ENCODE data around the gene POGLUT3. TPM values are rescaled to one million over a fixed set of nuclear protein-coding genes. Genes with fewer than 3 reads are reported as not detected.

Gene POGLUT3
- total RNA-seq, 1 donor: 68.1 TPM

GRCh38 chr11:108474664-108475463 lies 23.3 kb downstream of the POGLUT3 start:
- no peak overlapping the region for H3K4me3 ChIP-seq (ENCODE audit: low read depth, low read length)
- no peak for DNase-seq (ENCODE audit: low read depth)
- no peak for TF ChIP-seq CTCF (IDR thresholded peaks at IDR 0.05; ENCODE audit: insufficient read depth, low read length)

- DNase-seq (ENCODE audit: low read depth): no peak
Measured at GRCh38 chr11:108472681-108473080, 25.5 kb downstream of the POGLUT3 start.

DNA sequence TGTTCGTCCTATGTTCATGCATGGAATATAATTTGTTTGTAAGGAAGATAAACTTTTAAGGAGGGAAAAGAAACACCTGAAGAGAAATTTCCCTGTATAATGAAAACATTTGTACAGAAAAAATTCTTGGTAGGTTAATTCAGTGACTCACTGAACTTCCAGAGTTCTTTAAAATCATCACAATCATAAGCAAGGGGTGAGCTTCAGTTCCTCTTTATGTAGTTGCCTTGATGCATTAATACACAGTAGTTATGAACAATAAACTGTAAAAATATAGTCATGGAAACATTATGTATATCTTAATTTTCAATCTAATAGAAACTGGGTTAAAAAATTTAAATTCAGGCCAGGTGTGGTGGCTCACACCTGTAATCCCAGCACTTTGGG lies 29.7 kb downstream of the POGLUT3 start:
- no peak overlapping the region for H3K4me3 ChIP-seq (ENCODE audit: low read depth, low read length)
- TF ChIP-seq CTCF (IDR thresholded peaks at IDR 0.05; ENCODE audit: insufficient read depth, low read length): no peak
- no peak for DNase-seq (ENCODE audit: low read depth)

More at GRCh38 chr11:108472681-108473080, 25.5 kb downstream of the POGLUT3 start:
- H3K4me3 ChIP-seq (ENCODE audit: low read depth, low read length): no peak overlapping the region
- TF ChIP-seq CTCF (IDR thresholded peaks at IDR 0.05; ENCODE audit: insufficient read depth, low read length): no peak

- no peak for TF ChIP-seq CTCF (IDR thresholded peaks at IDR 0.05; ENCODE audit: insufficient read depth, low read length)
- peak; percentile 96 for DNase-seq (ENCODE audit: low read depth)
Measured at GRCh38 chr11:108467091-108467823, 30.9 kb downstream of the POGLUT3 start, which contains the start of gene C11orf65. C11orf65 (minus strand) TSS chr11:108467529; CDS start chr11:108461559, 5,970 bp downstream.

DNA sequence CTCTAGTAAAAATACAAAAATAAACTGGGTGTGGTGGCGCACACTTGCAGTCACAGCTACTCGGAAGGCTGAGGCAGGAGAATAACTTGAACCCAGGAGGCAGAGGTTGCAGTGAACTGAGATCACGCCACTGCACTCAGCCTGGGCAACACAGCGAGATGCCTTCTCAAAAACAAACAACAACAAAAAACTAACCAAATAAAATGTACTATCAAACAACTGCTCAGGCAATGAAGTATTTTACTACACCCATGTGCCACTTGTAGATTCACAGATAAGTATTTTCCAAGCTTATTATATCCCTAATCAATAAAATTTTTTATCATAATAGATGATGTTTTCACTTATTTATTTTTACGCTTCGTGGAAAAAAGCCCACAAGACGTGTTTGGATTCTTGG lies 31.8 kb downstream of the POGLUT3 start:
- H3K4me3 ChIP-seq (ENCODE audit: low read depth, low read length): peak overlapping the region; percentile 75
- DNase-seq (ENCODE audit: low read depth): no peak
- TF ChIP-seq CTCF (IDR thresholded peaks at IDR 0.05; ENCODE audit: insufficient read depth, low read length): no peak

More at GRCh38 chr11:108467091-108467823, 30.9 kb downstream of the POGLUT3 start, which contains the start of gene C11orf65:
- H3K4me3 ChIP-seq (ENCODE audit: low read depth, low read length): peak within 1 kb of the TSS; percentile 75

DNA sequence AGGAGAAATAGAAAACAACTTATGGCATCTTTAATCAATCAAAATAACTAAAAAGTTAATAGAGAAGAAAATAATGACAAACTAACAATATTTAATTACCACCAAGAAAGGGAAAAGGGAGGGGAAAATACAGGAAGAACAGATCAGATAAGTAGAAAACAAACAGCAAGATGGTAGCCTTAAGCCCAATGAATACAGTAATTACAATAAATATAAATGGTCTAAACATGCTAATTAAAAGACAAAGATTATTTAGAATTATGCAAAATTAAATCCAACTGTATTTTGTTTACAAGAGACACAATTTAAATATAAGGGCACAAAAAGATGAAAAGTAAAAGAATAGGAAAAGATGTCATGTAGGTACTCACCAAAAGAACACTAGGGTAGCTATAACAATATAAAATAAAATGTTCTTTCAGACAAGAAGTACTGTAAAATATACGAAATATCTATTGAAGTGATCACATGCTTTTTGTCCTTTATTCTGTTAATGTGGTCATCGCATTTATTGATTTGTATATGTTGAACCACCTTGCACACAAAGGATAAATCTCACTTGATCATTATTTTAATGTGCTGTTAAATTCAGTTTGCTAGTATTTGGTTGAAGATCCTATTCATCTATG lies 44.9 kb downstream of the POGLUT3 start:
- no peak overlapping the region for H3K4me3 ChIP-seq (ENCODE audit: low read depth, low read length)
- no peak for DNase-seq (ENCODE audit: low read depth)
- no peak for TF ChIP-seq CTCF (IDR thresholded peaks at IDR 0.05; ENCODE audit: insufficient read depth, low read length)

Other genes with a start within 250 kb of the POGLUT3 start
- gene C11orf65, start 30.9 kb downstream of the POGLUT3 start, total RNA-seq (ENCODE audit: low replicate concordance): 0.99 and 1.6 TPM in 2 replicates
- gene EXPH5, start 95.4 kb upstream of the POGLUT3 start, total RNA-seq (ENCODE audit: low replicate concordance): 0.72 and 1.1 TPM in 2 replicates
- gene DDX10, start 166.7 kb upstream of the POGLUT3 start, total RNA-seq (ENCODE audit: low replicate concordance): 15.7 and 26.3 TPM in 2 replicates